ENCODE data around the gene PLAC1.

The PLAC1 gene

DNA sequence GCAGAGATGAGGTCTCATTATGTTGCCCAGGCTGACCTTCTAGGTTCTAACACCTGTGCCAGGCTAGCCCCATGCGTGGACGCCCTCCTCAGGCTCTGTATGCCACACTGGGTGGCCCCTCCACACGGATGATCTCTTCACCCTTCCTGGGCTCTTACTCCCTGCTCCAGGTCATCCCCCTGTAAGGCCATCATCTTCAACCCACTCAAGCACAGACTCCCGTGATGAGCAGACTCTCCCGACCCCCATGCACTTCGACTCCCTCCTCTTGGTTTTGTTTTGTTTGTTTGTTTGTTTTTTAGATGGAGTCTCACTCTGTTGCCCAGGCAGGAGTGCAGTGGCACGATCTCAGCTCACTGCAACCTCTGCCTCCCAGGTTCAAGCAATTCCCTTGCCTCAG is 127.4 kb downstream of the PLAC1 start:
- in situ Hi-C loops (cut with MboI; ENCODE audit: low sequenced_read_pairs, unreplicated experiment): no loop called here
- no peak for DNase-seq (ENCODE audit: low spot score)
- TF ChIP-seq, protein P1, sequence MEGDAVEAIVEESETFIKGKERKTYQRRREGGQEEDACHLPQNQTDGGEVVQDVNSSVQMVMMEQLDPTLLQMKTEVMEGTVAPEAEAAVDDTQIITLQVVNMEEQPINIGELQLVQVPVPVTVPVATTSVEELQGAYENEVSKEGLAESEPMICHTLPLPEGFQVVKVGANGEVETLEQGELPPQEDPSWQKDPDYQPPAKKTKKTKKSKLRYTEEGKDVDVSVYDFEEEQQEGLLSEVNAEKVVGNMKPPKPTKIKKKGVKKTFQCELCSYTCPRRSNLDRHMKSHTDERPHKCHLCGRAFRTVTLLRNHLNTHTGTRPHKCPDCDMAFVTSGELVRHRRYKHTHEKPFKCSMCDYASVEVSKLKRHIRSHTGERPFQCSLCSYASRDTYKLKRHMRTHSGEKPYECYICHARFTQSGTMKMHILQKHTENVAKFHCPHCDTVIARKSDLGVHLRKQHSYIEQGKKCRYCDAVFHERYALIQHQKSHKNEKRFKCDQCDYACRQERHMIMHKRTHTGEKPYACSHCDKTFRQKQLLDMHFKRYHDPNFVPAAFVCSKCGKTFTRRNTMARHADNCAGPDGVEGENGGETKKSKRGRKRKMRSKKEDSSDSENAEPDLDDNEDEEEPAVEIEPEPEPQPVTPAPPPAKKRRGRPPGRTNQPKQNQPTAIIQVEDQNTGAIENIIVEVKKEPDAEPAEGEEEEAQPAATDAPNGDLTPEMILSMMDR (IDR thresholded peaks at IDR 0.05; ENCODE audit: borderline replicate concordance, control extremely low read depth, extremely low read depth, insufficient read depth, missing control alignments): no peak

- in situ Hi-C loops (cut with MboI; ENCODE audit: low sequenced_read_pairs, unreplicated experiment): no loop called here
Observed at GRCh38 chrX:134529481-134529880, 128.8 kb downstream of the PLAC1 start.

DNA sequence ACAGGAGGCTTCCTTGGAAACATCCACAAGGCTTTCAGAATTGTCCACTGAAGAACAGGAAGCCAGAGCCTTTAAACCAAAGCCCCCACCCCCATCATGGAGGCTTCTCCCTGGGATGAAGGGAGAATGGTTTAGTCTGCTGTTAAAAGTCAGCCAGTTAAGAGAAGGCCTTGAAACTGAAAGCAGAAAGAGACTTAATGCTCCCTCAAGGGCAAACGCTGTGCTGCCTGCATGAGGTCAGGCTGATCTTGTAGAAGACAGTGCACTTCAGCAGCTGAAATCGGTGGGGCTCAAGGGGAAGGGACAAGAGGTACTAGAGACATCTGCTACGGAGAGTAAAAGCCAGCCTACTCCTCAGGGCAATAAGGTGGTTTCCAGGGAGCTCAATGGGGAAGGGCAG is 129.3 kb downstream of the PLAC1 start:
- TF ChIP-seq, protein P1 (IDR thresholded peaks at IDR 0.05; ENCODE audit: borderline replicate concordance, control extremely low read depth, extremely low read depth, insufficient read depth, missing control alignments): no peak
- in situ Hi-C loops (cut with MboI; ENCODE audit: low sequenced_read_pairs, unreplicated experiment): no loop called here
- peak; percentile 36 for DNase-seq (ENCODE audit: low spot score)

More at GRCh38 chrX:134529481-134529880, 128.8 kb downstream of the PLAC1 start:
- DNase-seq (ENCODE audit: low spot score): no peak
- TF ChIP-seq, protein P1 (IDR thresholded peaks at IDR 0.05; ENCODE audit: borderline replicate concordance, control extremely low read depth, extremely low read depth, insufficient read depth, missing control alignments): no peak

- TF ChIP-seq, protein P1 (IDR thresholded peaks at IDR 0.05; ENCODE audit: borderline replicate concordance, control extremely low read depth, extremely low read depth, insufficient read depth, missing control alignments): no peak
- in situ Hi-C loops (cut with MboI; ENCODE audit: low sequenced_read_pairs, unreplicated experiment): no loop called here
- no peak for DNase-seq (ENCODE audit: low spot score)
Observed at GRCh38 chrX:134526399-134526798, 131.9 kb downstream of the PLAC1 start.

DNA sequence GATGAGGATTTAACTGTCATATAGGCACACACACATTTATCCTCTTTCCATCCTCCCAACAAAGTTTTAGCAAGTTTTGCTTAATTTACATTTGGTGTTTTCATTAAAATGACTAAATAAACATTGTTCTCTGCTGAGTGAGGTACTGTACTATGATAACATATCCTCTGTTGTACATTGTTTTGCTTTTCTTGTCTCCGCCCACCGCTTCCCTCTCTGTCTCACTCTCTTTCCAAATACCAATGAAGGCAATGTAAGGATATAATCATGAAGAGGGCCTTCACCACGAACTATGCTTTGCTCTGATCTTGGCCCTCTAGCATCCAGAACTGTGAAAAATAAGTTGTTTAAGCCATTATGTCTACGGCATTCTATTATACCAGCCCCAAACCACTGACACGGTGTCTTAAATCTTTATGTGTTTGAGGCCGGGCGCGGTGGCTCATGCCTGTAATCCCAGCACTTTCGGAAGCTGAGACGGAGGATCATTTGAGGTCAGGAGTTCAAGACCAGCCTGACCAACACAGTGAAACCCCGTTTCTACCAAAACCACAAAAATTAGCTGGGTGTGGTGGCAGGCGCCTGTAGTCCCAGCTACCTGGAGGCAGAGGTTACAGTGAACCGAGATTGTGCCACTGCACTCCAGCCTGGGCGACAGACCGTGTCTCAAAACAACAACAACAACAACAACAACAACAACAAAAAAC is 133.0 kb downstream of the PLAC1 start:
- TF ChIP-seq, protein P1 (IDR thresholded peaks at IDR 0.05; ENCODE audit: borderline replicate concordance, control extremely low read depth, extremely low read depth, insufficient read depth, missing control alignments): no peak
- in situ Hi-C loops (cut with MboI; ENCODE audit: low sequenced_read_pairs, unreplicated experiment): no loop called here
- no peak for DNase-seq (ENCODE audit: low spot score)

DNA sequence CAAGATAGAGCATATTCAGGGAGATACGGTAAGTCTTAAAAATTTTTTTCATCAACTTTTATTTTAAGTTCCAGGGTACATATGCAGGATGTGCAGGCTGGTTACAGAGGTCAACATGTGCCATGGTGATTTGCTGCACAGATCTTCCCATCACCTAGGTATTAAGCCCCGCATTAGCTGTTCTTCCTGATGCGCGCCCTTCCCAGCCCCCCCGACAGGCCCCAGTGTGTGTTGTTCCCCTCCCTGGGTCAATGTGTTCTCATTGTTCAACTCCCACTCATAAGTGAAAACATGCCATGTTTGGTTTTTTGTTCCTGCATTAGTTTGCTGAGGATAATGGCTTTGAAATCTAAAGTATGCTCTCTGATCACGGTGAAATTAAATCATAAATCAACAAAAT is 134.1 kb downstream of the PLAC1 start:
- in situ Hi-C loops (cut with MboI; ENCODE audit: low sequenced_read_pairs, unreplicated experiment): loop anchor here (25.0 kb wide), 1 partner anchor 238 kb away; no protein-coding TSS in a partner anchor
- TF ChIP-seq, protein P1 (IDR thresholded peaks at IDR 0.05; ENCODE audit: borderline replicate concordance, control extremely low read depth, extremely low read depth, insufficient read depth, missing control alignments): no peak
- DNase-seq (ENCODE audit: low spot score): no peak
